PC-3 (cell line): ENCODE measurements around the gene UAP1L1. TPM values are rescaled to one million over a fixed set of nuclear protein-coding genes. Genes with fewer than 3 reads are reported as not detected.

Experiments used
- ATAC-seq: fragments of 200-7000 bp; cut with Tn5 transposase; 2 replicates; pipeline ENCODE4 v1.9.1; 2020; ENCODE audit warnings: mild to moderate bottlenecking, moderate library complexity
- BruUV-seq: library from RNA; stranded (reverse); fragments of 400-500 nt; replicated peaks from 2 replicates; lab custom pipeline; 2021; lab: Mats Ljungman, UMichigan
- CTCF ChIA-PET: fragments of 300-600 bp; sonication (Branson Sonifier 250); formaldehyde crosslinking; loops from one replicate; lab custom pipeline; 2022; ENCODE audit warnings: antibody characterized with exemption; lab: Charles Lee
- POLR2A ChIA-PET: fragments of 300-600 bp; sonication (Branson Sonifier 250); formaldehyde crosslinking; loops from one replicate; lab custom pipeline; 2022; ENCODE audit warnings: antibody characterized with exemption; ENCODE audit not compliant: unreplicated experiment; lab: Charles Lee
- DNase-seq: peaks from one replicate; pipeline ENCODE4 v3.0.0-alpha.2; 2015
- H2AFZ ChIP-seq: fragments of 300-600 bp; sonication (generic); 2 replicates; pipeline ENCODE4 v1.6.0; 2016; ENCODE audit warnings: antibody characterized with exemption, low read length
- H3F3A ChIP-seq: fragments of 300-600 bp; sonication (generic); one replicate; pipeline ENCODE4 v1.6.0; 2017; ENCODE audit warnings: antibody characterized with exemption, low read length, control low read depth, mild to moderate bottlenecking; ENCODE audit not compliant: unreplicated experiment
- H3K27ac ChIP-seq: fragments of 300-600 bp; sonication (generic); 2 replicates; pipeline ENCODE4 v1.5.1; 2016; ENCODE audit warnings: mild to moderate bottlenecking, low read length
- H3K27me3 ChIP-seq: fragments of 300-600 bp; sonication (generic); 2 replicates; pipeline ENCODE4 v1.6.1; 2016; ENCODE audit warnings: low read length, mixed read lengths
- H3K36me3 ChIP-seq: fragments of 300-600 bp; sonication (generic); 2 replicates; pipeline ENCODE4 v1.6.1; 2016; ENCODE audit warnings: low read depth, mixed run types, low read length, mixed read lengths
- H3K4me1 ChIP-seq: fragments of 300-600 bp; sonication (generic); 2 replicates; pipeline ENCODE4 v1.5.1; 2016; ENCODE audit warnings: low read length; ENCODE audit not compliant: insufficient read depth
- H3K4me2 ChIP-seq: fragments of 300-600 bp; sonication (generic); 2 replicates; pipeline ENCODE4 v1.6.0; 2016; ENCODE audit warnings: low read length
- H3K4me3 ChIP-seq: fragments of 300-600 bp; sonication (generic); 2 replicates; pipeline ENCODE4 v1.5.1; 2016; ENCODE audit warnings: mild to moderate bottlenecking, low read length, mixed read lengths
- H3K79me2 ChIP-seq: fragments of 300-600 bp; sonication (generic); 2 replicates; pipeline ENCODE4 v1.6.1; 2017; ENCODE audit warnings: low read length, mixed read lengths
- H3K9ac ChIP-seq: fragments of 300-600 bp; sonication (generic); 2 replicates; pipeline ENCODE4 v1.6.0; 2016; ENCODE audit warnings: mild to moderate bottlenecking, low read length
- H3K9me2 ChIP-seq: fragments of 300-600 bp; sonication (generic); replicated peaks from 2 replicates; pipeline ENCODE4 v1.6.1; 2016; ENCODE audit warnings: mixed run types, low read length, mixed read lengths
- H3K9me3 ChIP-seq: fragments of 300-600 bp; sonication (generic); 2 replicates; pipeline ENCODE4 v1.6.1; 2016; ENCODE audit warnings: low read length, mixed read lengths
- H4K20me1 ChIP-seq: fragments of 300-600 bp; sonication (generic); 2 replicates; pipeline ENCODE4 v1.6.1; 2016; ENCODE audit warnings: low read length, mixed read lengths
- EZH2 ChIP-seq: fragments of 300-600 bp; sonication (generic); IDR thresholded peaks from one replicate; pipeline ENCODE4 v1.6.1; 2017; ENCODE audit warnings: antibody characterized with exemption, mild to moderate bottlenecking, low read length; ENCODE audit not compliant: unreplicated experiment
- EZH2phosphoT487 ChIP-seq: fragments of 300-600 bp; sonication (generic); IDR thresholded peaks from 2 replicates; pipeline ENCODE4 v1.6.1; 2018; ENCODE audit warnings: mild to moderate bottlenecking, antibody characterized with exemption, low read length, borderline replicate concordance
- intact Hi-C: fragments of 100-400 bp; cut with micrococcal nuclease; formaldehyde crosslinking; loops from 2 replicates; pipeline ENCODE4 v1.9.0; 2023
- total RNA-seq: library from RNA; depleted of rRNA; stranded (reverse); fragments of >200 nt; gene quantifications from 2 replicates; pipeline ENCODE4 v1.2.3, GENCODE V29; 2014
- TF ChIP-seq, protein P1 (sequence below): fragments of 300-600 bp; sonication (generic); conservative IDR thresholded peaks from 2 replicates; pipeline ENCODE4 v1.5.1; 2017; ENCODE audit warnings: antibody characterized with exemption, low read depth, mild to moderate bottlenecking, low read length

The UAP1L1 gene
- total RNA-seq, 1 experiment from 2014 or later, result 5.0 TPM

DNA sequence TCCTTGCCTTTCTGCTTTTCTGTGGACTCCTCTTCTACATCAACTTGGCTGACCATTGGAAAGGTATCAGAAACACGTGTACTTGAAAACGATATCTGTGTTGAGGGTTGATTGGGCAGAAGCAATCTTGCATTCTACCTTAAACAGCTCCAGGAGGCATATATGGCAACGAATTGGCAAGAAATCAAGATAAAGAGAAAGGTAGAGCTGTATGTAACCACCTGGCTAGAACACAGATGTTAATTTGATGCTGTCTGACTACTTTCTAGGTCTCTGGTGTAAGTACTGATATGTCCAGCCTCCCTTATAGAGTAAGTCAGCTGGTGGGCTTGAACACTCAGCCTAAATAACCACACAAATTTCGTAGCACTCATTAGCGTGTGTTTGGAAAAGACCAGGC lies 10.8 kb downstream of the UAP1L1 start:
- Histone ChIP-seq H3F3A (no peaks in the 10 kb centered on the region), H3K9me2 (no peaks in the 10 kb centered on the region), H3K36me3 (no peaks in the 10 kb centered on the region), H2AFZ (no peak overlapping the region), H4K20me1 (no peaks in the 10 kb centered on the region), H3K4me1 (peaks cover 31% of the 10 kb centered on the region), H3K4me2 (peak overlapping the region; percentile 93), H3K4me3 (peak overlapping the region; percentile 79), H3K79me2 (peaks cover 32% of the 10 kb centered on the region), H3K9me3 (no peaks in the 10 kb centered on the region), H3K9ac (no peak overlapping the region), H3K27me3 (no peaks in the 10 kb centered on the region), H3K27ac (no peak overlapping the region)
- ATAC-seq (no peak), DNase-seq (no peak)
- POLR2A ChIA-PET, result no interaction called here
- BruUV-seq, result TSS peak; percentile 32
- CTCF ChIA-PET, result no interaction called here
- TF ChIP-seq EZH2phosphoT487, result no peak
- TF ChIP-seq, protein P1, sequence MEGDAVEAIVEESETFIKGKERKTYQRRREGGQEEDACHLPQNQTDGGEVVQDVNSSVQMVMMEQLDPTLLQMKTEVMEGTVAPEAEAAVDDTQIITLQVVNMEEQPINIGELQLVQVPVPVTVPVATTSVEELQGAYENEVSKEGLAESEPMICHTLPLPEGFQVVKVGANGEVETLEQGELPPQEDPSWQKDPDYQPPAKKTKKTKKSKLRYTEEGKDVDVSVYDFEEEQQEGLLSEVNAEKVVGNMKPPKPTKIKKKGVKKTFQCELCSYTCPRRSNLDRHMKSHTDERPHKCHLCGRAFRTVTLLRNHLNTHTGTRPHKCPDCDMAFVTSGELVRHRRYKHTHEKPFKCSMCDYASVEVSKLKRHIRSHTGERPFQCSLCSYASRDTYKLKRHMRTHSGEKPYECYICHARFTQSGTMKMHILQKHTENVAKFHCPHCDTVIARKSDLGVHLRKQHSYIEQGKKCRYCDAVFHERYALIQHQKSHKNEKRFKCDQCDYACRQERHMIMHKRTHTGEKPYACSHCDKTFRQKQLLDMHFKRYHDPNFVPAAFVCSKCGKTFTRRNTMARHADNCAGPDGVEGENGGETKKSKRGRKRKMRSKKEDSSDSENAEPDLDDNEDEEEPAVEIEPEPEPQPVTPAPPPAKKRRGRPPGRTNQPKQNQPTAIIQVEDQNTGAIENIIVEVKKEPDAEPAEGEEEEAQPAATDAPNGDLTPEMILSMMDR, result no peak
- TF ChIP-seq EZH2, result no peak
- intact Hi-C loops, result no loop called here

DNA sequence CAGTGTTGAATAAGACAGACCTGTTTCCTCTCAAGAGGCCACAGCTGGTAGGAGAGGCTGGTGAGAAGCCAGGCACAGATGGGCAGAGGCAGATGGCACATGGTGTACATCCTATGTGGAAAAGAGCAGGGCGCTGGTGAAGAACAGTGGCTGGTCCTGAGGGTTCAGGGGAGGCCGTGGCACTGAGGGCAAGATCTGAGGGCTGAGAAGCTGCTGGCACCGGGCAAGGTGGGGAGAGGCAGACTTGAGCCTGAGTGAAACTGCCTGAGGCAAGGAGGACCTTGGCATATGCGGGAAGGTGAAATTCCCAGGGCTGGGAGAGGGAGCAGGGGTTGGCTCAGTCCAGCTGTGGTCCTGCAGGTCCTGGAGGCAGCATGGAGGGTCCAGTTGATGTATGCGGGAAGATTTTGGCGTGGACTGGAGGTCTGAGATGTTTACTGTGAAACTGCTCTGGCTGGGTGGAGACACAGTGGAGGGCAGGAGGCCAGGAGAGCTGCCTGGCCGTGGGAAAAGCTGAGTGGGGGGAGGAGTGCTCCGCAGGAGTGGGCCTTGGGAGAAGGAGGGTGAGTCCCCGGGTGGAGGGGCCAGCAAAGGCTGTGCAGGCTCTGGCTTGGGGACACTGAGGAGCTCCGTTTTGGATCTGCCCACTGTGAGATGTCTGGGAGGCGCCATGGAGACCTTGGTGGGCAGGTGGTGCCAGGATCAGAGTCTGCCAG lies 12.1 kb downstream of the UAP1L1 start:
- intact Hi-C loops, result no loop called here
- ChIA-PET POLR2A (no interaction called here), CTCF (no interaction called here)
- Histone ChIP-seq H3K27ac (no peak overlapping the region), H3K36me3 (no peaks in the 10 kb centered on the region), H3K9me3 (no peaks in the 10 kb centered on the region), H4K20me1 (no peaks in the 10 kb centered on the region), H3K9me2 (no peaks in the 10 kb centered on the region), H3K4me2 (no peak overlapping the region), H3K79me2 (peaks cover 32% of the 10 kb centered on the region), H3K27me3 (no peaks in the 10 kb centered on the region), H3F3A (no peaks in the 10 kb centered on the region), H3K4me1 (peaks cover 22% of the 10 kb centered on the region), H2AFZ (no peak overlapping the region), H3K4me3 (no peak overlapping the region), H3K9ac (no peak overlapping the region)
- no peak for DNase-seq
- TF ChIP-seq EZH2phosphoT487 (no peak), EZH2 (no peak)
- TF ChIP-seq, protein P1, result no peak
- BruUV-seq, result no TSS peak
- ATAC-seq, result no peak

DNA sequence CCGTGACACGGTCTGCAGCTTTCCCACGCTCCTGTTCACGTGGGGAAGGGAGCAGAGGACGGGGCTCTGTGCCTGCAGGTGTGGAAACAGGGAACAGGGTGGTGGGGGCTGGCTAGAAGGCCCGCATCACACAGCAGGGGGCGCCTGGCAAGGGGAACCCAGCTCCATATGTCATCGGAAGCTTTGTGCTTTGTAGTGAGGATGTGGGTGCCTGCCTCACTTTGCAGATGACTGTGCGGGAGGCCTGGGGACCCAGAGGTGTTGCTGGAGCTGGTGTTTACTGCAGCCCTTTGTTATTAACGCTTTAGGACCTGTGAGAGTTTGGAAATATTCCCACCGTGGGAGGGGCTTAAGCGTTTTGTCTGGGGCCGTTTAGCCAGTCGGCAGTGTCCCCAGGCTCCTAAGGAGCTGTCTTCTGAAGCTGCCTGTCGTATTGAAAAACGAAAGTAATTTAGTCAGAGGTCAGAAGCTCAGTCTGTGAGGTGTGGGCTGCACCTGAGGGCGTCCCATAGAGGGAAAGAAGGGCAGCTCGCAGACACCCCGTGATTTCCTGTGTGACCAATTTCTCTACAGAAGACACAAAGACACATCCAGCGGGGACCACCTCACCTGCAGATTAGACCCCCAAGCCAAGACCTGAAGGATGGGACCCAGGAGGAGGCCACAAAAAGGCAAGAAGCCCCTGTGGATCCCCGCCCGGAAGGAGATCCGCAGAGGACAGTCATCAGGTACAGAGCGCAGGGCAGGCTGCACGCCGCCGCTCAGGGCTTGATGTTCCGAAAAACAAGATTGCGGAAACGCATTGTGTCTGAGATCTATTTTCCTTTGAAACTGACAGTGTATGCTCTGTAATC lies 18.6 kb downstream of the UAP1L1 start:
- BruUV-seq, result no TSS peak
- Histone ChIP-seq H3K36me3 (peaks cover 3% of the 10 kb centered on the region), H3K9me2 (no peaks in the 10 kb centered on the region), H3F3A (no peaks in the 10 kb centered on the region), H2AFZ (no peak overlapping the region), H3K27ac (no peak overlapping the region), H3K4me2 (no peak overlapping the region), H3K9me3 (no peaks in the 10 kb centered on the region), H3K4me1 (no peaks in the 10 kb centered on the region), H3K79me2 (no peaks in the 10 kb centered on the region), H4K20me1 (no peaks in the 10 kb centered on the region), H3K9ac (no peak overlapping the region), H3K4me3 (no peak overlapping the region), H3K27me3 (no peaks in the 10 kb centered on the region)
- ATAC-seq (no peak), DNase-seq (no peak)
- intact Hi-C loops, result no loop called here
- POLR2A ChIA-PET, result no interaction called here
- TF ChIP-seq, protein P1, result 0 out of 2 replicates have a peak, but pooled peaks have one; percentile 28
- TF ChIP-seq EZH2phosphoT487, result no peak
- CTCF ChIA-PET, result no interaction called here
